ENCODE measurements around the gene EGLN3.

The EGLN3 gene

GRCh38 chr14:33899723-33900341, 51.0 kb downstream of the EGLN3 start:
- no peak for TF ChIP-seq CTCF (conservative IDR thresholded peaks at IDR 0.05; ENCODE audit: low read depth, low read length)
- DNase-seq (ENCODE audit: low read depth) = no peak
- H3K4me3 ChIP-seq (ENCODE audit: low read depth, low read length) = no peak overlapping the region

- H3K4me3 ChIP-seq (ENCODE audit: low read depth, low read length) = no peak overlapping the region
- DNase-seq (ENCODE audit: low read depth) = no peak
- no peak for TF ChIP-seq CTCF (conservative IDR thresholded peaks at IDR 0.05; ENCODE audit: low read depth, low read length)
Observed at GRCh38 chr14:33897878-33898535, 52.9 kb downstream of the EGLN3 start.

- no peak overlapping the region for H3K4me3 ChIP-seq (ENCODE audit: low read depth, low read length)
Observed at GRCh38 chr14:33897382-33897781, 53.5 kb downstream of the EGLN3 start.

GRCh38 chr14:33894339-33894738, 56.5 kb downstream of the EGLN3 start:
- H3K4me3 ChIP-seq (ENCODE audit: low read depth, low read length) = no peak overlapping the region
- no peak for TF ChIP-seq CTCF (conservative IDR thresholded peaks at IDR 0.05; ENCODE audit: low read depth, low read length)
- DNase-seq (ENCODE audit: low read depth) = no peak

More at GRCh38 chr14:33897382-33897781, 53.5 kb downstream of the EGLN3 start:
- no peak for TF ChIP-seq CTCF (conservative IDR thresholded peaks at IDR 0.05; ENCODE audit: low read depth, low read length)
- DNase-seq (ENCODE audit: low read depth) = no peak

GRCh38 chr14:33891700-33892099, 59.2 kb downstream of the EGLN3 start:
- no peak for TF ChIP-seq CTCF (conservative IDR thresholded peaks at IDR 0.05; ENCODE audit: low read depth, low read length)
- DNase-seq (ENCODE audit: low read depth) = no peak
- H3K4me3 ChIP-seq (ENCODE audit: low read depth, low read length) = no peak overlapping the region

- no peak overlapping the region for H3K4me3 ChIP-seq (ENCODE audit: low read depth, low read length)
- no peak for DNase-seq (ENCODE audit: low read depth)
- no peak for TF ChIP-seq CTCF (conservative IDR thresholded peaks at IDR 0.05; ENCODE audit: low read depth, low read length)
Observed at GRCh38 chr14:33884916-33885315, 66.0 kb downstream of the EGLN3 start.

GRCh38 chr14:33880330-33880729, 70.5 kb downstream of the EGLN3 start:
- DNase-seq (ENCODE audit: low read depth) = no peak

More at GRCh38 chr14:33880330-33880729, 70.5 kb downstream of the EGLN3 start:
- TF ChIP-seq CTCF (conservative IDR thresholded peaks at IDR 0.05; ENCODE audit: low read depth, low read length) = no peak
- no peak overlapping the region for H3K4me3 ChIP-seq (ENCODE audit: low read depth, low read length)

All from choroid plexus epithelial cell (primary cell).